ENCODE data around the gene SLC6A7.

GRCh38 chr5:150163547-150164059 is 26.3 kb upstream of the SLC6A7 start:
- TF ChIP-seq ZNF281 (CRISPR knock-in tag; IDR thresholded peaks at IDR 0.05): no peak
- no peak for TF ChIP-seq CTCF (IDR thresholded peaks at IDR 0.05)
- TF ChIP-seq E2F1 (CRISPR knock-in tag; IDR thresholded peaks at IDR 0.05): no peak
- no peak for TF ChIP-seq FOXJ3 (CRISPR knock-in tag; IDR thresholded peaks at IDR 0.05; ENCODE audit: borderline replicate concordance)
- no peak for TF ChIP-seq STAT6 (CRISPR knock-in tag; conservative IDR thresholded peaks at IDR 0.05; ENCODE audit: low read depth)
- no peak for TF ChIP-seq FOXP4 (CRISPR knock-in tag; IDR thresholded peaks at IDR 0.05)
- no peak for TF ChIP-seq E2F4 (CRISPR knock-in tag; IDR thresholded peaks at IDR 0.05; ENCODE audit: borderline replicate concordance, low read depth)
- no peak for TF ChIP-seq KAT7 (CRISPR knock-in tag; IDR thresholded peaks at IDR 0.05; ENCODE audit: borderline replicate concordance)
- no peak for TF ChIP-seq ESRRA (CRISPR knock-in tag; IDR thresholded peaks at IDR 0.05; ENCODE audit: borderline replicate concordance)
- no peak for TF ChIP-seq USF1 (CRISPR knock-in tag; IDR thresholded peaks at IDR 0.05)
- no peak for TF ChIP-seq JAZF1 (CRISPR knock-in tag; IDR thresholded peaks at IDR 0.05)

Data from WTC11 (cell line).